DMS 273 (cell line): ENCODE results near the gene IFI16.
"Not testable (repeated sequence)": the region's sequence is repeated elsewhere in the genome, so short reads cannot be mapped to it uniquely, and the experiment has no call there.

Experiments used
- DNase-seq: peaks from one replicate; lab custom pipeline; 2025; ENCODE audit not compliant: unreplicated experiment; lab: John Stamatoyannopoulos, UW

The IFI16 gene

DNA sequence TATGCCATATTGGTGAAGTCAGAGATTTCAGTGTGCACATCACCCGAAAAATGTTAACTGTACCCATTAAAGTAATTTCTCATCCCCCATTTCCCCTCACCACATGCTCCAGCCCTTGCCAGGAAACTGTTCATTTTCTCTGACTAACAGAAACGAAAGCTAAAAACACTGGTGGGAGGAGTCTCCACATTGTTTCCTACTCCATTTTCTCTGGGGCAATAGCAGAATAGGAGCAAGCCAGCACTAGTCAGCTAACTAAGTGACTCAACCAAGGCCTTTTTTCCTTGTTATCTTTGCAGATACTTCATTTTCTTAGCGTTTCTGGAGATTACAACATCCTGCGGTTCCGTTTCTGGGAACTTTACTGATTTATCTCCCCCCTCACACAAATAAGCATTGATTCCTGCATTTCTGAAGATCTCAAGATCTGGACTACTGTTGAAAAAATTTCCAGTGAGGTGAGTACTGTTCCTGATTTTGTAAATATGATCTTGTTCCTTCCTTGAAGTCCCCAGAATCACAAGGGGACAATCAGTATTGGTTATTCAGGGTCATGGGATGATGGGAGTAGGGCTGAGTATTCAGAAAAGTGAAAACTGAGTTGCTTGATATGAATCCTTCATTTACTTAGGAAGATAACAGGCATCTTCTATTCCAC, at the start of gene IFI16:
Gene IFI16, plus strand, starts transcription at position 204 of the 658 bp plus-strand sequence. CDS start 4,774 bp downstream, outside the sequence.
- DNase-seq = peak; percentile 29

DNA sequence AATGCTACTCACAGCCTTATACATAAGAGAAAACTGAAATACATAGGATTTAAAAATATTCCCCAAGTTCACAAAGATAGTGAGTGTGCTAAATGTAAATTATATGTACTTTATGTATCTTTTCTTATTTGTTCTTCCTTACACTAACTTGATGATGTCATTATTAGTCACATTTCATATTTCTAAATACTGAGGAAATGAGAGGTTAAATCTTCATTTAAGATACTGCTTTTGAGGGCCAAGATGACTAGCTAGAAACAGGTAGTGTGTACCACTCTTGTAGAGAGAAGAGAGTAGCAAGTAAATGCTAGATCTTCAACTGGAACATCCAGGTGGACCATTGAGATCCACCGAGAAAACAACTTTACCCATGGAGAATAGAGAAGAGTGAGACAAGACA, 48.5 kb upstream of the IFI16 start:
- DNase-seq = no peak

- DNase-seq = no peak
Measured at GRCh38 chr1:158962983-158963382, 46.7 kb upstream of the IFI16 start.

DNA sequence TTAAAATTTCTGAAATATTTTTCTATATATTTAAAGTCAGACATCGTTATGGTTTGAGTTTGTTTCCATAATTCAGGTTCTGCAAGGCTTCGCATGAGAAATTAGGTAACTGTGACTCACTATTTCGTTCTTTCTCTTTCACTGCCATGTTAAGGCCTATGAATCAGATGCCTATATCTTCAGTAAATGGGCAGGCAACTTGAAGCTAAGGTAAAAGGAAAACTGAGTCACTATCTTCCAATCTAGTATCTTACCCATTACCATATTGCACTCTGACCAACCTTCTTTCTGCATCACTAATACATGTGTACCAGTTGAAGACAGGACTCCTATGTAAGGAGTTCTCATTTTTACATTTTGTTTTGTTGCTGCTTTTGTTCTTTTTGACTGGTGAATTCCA, 40.5 kb upstream of the IFI16 start:
- DNase-seq = no peak

GRCh38 chr1:158969855-158970254, 39.9 kb upstream of the IFI16 start:
- no peak for DNase-seq

DNA sequence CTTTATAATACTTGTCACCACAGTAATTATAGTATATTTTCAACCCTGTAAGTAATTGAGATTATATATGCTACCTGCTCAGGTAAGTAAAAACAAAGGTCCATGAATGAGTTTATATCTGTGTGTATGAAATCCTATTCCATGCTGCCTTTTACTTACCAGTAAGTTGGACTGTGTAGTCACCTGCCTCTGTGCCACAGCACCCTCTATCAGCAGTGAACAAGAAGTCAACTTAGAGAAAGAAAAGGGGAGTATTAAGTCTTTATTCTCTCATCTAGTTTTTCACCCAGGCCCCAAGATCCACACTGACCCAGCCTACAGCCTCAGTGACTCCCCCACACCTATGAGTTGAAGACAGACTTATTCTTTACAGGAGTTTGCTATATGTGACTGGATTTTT, 36.9 kb upstream of the IFI16 start:
- no peak for DNase-seq

GRCh38 chr1:158976219-158976618, 33.5 kb upstream of the IFI16 start:
- DNase-seq = no peak

DNA sequence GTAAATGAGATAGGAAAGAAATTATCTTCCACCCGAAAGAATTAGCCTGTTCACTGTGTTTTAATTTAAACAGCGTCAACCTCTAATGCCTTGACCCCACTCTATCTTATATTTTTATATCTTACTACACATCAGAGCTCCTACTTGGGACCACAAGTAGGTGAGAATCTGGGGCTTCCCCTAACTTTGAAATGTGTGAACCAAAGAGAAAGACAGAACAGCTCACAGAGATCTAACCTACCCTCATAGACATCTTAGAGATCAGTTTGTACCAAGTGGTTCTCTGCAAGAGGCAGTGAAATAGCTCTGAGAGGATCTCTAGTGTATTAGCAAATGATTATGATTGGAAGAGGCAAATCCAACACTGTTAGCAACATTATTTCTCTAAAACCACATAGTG, 31.0 kb upstream of the IFI16 start:
- no peak for DNase-seq

DNA sequence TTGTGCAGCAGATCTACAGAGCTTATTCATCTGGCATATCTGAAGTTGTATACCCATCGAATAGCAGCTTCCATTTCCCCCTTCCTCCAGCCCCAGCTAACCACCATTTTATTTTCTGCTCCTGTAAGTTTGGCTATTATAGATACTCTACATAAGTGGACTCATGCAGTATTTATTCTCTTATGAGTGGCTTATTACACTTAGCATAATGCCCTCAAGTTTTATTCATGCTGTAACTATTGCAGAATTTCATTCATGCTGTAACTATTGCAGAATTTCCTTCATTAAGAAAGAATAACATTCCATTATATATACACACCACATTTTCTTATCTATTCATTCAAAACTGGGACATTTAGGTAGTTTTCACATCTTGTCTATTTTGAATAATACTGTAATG, 30.5 kb upstream of the IFI16 start:
- DNase-seq = no peak

DNA sequence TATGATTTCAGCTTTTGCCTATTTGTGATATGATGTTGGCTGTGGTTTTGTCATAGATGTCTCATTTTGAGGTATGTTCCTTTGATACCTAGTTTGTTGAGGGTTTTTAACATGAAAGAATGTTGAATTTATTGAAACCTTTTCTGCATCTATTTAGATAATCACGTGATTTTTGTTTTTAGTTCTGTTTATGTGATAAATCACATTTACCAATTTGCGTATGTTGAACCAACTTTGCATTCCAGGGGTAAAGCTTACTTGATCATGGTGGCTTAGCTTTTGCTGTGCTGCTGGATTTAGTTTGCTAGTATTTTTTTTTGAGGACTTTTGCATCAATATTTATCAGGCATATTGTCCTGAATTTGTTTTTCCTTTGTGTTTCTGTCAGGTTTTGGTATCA, 26.5 kb upstream of the IFI16 start:
- DNase-seq = no peak

GRCh38 chr1:158984386-158984785, 25.3 kb upstream of the IFI16 start:
- no peak for DNase-seq

- no peak for DNase-seq
Measured at GRCh38 chr1:158989424-158989823, 20.3 kb upstream of the IFI16 start.

DNA sequence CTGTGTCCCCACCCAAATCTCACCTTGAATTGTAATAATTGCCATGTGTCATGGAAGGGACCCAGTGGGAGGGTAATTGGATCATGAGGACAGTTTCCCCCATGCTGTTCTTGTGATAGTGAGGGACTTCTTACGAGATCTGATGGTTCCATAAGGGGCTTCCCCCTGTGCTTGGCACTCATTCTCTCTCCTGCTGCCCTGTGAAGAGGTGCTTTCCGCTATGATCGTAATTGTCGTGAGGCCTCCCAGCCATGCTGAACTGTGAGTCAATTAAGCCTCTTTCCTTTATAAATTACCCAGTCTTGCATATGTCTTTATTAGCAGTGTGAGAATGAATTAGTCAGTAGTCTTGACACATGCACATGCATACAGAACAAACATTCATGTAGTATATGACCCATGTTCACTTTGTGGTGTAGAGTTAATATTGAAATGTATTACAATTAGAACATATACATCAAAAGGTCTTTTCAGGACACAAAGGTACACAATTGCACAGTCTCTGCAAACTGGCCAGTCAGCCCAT, 16.9 kb upstream of the IFI16 start:
- DNase-seq = no peak

DNA sequence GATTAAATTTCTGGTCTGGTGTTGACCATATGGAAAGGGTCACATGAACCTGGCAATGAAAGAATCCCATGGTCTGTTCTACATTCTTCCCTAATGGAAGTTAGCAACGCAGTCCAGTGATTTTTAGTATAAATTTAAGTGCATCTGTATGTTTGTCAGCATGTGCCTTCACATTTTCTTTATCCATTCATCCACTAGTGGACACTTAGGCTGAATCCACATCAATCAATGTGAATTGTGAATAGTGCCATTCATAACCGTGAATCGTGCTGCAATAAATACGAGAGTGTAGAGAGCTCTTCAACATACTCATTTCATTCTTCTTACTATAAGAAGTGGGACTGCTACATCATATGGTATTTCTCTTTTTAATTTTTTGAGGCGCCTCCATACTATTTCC, 12.7 kb upstream of the IFI16 start:
- DNase-seq = no peak

DNA sequence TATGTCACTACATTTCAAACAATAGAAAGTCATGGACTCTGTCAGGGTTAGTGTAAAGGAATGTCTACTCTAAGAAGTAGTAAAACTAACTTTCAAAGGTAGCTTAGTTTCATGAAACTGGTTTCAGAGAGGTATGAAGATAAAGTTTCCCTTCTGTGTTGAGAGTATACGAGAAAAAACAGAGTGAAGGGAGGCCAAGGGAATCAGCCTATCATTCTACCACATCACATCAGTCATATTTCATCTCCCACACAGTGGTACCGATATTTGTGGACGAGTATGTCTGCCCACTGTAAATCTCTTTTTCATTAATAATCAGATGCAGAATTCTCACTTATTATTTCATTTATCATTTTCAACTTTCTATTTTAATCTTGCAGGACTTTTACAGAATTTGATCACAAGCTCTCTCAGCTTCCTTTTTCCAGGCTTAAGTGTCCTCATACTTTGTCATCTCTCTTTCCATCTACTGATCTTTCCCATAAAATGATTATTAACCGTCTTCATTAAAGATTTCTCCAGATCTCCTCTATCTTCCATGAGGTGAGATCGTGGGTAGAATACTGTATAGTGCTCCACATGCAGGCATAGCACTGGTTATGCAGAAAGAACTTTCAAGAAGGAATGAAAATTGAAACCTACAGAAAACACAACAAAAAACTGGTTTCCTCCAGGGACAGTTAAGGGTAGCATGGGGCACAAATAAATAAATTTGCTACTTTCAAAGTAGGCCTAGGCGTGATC, 11.5 kb upstream of the IFI16 start:
- no peak for DNase-seq

DNA sequence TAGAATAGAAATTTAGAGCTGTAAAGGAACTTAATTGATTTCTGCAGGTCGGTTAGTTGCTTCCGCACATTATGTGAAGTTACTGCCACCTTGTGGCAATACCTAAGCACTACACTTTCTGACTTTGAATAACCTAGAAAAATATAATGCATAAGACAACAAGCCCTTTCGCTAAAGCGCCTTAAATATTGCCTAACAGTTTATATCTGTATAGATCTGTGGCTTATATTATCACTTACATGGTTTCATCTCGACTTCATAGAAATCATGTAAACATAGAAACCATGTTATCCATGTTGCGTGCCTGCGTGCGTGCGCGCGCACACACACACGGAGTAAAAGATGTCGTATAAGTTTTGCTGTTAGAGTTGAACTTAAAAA, 10.9 kb upstream of the IFI16 start:
- peak; percentile 78 for DNase-seq

GRCh38 chr1:158999316-159000069, 10.2 kb upstream of the IFI16 start:
- DNase-seq = peak; percentile 49

- no peak for DNase-seq
Measured at GRCh38 chr1:159000070-159000409, 9.7 kb upstream of the IFI16 start.

DNA sequence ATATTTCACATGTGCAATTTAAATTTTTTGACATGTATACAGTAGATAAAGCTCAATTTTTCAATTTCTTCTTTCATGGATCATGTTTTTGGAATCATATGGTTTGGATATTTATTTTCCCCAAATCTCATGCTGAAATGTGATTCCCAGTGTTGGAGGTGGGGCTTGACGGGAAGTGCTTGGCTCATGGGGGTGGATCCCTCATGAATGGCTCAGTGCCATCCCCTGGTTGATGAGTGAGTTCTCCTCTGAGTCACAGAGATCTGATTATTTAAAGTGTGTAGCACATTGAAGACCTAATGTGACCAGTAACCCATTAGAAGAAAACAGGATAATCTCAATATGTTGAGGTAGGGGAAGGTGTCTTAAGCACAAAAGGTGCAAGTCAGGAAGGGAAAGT, 9.1 kb upstream of the IFI16 start:
- peak; percentile 62 for DNase-seq

DNA sequence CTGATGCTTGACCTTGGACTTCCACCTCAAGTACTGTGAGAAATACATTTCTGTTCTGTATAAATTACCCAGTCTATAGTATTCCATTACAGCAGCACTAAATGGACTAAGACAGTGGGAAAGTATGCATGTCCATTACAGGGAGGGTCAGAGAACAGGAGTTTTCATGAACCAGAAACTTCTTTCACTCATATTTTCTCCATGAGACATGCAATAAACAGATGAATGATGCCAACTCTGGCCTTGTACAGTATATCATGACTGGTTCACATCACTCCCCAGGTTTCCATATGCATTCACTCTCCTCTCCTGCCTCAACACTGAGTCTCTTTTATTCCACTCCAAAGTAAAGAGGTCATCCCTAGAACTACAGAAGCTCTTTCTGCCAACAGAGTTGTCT, 4.5 kb upstream of the IFI16 start:
- DNase-seq = no peak

GRCh38 chr1:159005676-159006075, 4.0 kb upstream of the IFI16 start:
- peak; percentile 14 for DNase-seq

DNA sequence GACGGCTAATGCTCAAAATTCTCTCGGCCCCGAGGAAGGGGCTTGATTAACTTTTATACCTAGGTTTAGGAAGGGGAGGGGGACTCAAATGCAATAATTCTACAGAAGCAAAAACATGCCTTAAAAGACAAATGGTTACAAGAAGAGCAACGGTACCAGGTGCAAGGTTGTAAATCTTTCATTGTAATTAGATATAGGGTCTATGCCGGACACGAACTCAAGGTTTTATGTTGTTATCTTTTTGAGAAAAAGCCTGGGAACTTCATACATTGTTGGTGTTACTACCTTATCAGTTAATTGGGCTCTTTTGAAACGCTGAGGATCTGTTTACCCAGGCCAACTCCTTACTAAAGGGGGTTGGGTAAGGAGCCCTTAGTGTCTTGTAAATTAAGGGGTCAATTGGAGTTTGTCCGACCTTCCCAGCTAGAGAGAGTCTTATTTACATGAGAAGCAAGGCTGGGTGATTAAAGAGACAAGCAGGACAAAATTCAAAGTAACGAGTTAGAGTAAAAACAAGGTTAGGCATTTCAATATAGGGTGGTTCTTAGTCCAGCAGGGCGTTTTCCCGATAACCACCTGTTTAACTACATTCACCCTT, 3.4 kb upstream of the IFI16 start:
- not testable (repeated sequence) for DNase-seq
